Measurements from ENCODE around the gene RB1.

RB1 gene

GRCh38 chr13:48496271-48497161, 193.0 kb downstream of the RB1 start:
- no peak for DNase-seq (ENCODE audit: low spot score)

DNA sequence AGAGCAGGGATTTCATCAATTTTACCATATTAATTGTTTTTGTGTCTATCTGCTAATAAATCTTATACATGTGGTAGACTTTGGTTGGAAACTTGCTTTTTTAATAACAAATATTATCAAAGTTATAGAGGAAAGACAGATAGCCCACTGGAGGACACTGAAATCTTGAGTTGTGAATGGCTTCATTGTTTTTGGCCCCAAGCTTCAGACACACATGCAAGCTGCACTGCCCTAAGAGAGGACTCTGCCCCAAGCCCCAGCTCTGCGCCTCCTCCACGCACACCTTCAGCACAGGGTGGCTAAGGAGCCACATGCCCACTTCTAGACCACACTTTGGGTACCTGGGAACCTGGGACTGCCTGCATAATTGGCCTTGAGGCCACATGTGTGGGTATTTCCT, 194.1 kb downstream of the RB1 start:
- DNase-seq (ENCODE audit: low spot score) = no peak

- DNase-seq (ENCODE audit: low spot score) = no peak
Observed at GRCh38 chr13:48500652-48501197, 197.2 kb downstream of the RB1 start.

DNA sequence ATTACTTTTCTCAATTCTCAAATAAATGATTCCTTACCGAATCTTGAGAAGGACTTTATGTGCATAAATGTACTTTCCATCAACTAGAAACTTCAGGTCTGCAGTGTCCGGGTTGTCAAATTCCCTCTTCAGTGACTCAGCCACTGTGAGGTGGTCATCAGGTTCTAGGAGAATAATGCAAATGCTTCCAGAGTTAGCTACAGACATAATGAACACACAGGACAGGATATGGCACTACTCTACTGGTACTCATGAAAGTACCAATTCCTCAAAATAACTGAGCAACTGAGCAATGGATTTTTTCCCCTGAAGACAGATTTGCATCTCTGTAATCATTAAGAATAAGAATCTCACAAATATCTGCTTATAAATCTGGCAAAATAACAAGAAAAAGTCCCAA, 198.2 kb downstream of the RB1 start:
- DNase-seq (ENCODE audit: low spot score) = no peak

- no peak for DNase-seq (ENCODE audit: low spot score)
Observed at GRCh38 chr13:48502601-48503319, 199.2 kb downstream of the RB1 start.

GRCh38 chr13:48504606-48505005, 201.1 kb downstream of the RB1 start:
- DNase-seq (ENCODE audit: low spot score) = no peak

- peak; percentile 40 for DNase-seq (ENCODE audit: low spot score)
Observed at GRCh38 chr13:48505012-48505411, 201.5 kb downstream of the RB1 start.

DNA sequence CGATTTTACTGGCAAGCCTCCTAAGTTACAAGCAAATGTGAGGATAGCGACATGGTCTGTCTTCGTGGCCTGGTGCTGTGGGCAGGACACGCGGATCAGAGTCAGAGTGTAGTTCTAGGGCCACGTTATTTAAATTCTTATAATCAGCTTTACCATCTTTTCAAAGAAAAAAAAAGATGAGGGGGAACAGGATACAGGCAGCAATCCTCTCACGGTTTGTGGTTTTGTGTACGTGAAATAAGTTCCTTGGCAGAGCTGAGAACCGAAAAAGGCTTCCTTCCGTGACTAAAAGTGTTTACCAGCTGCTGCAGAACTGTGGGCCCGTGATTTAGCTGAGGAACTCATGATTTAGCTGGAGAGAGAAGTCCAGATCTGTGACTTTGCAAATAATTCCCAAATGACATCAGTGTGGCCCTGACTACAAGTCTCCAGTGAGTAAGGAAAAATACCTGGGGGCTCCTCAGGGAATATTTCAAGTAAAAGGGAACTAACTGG, 202.1 kb downstream of the RB1 start:
- DNase-seq (ENCODE audit: low spot score) = peak; percentile 87

- DNase-seq (ENCODE audit: low spot score) = no peak
Observed at GRCh38 chr13:48506092-48506701, 202.6 kb downstream of the RB1 start.

- DNase-seq (ENCODE audit: low spot score) = no peak
Observed at GRCh38 chr13:48507021-48507420, 203.5 kb downstream of the RB1 start.

- DNase-seq (ENCODE audit: low spot score) = no peak
Observed at GRCh38 chr13:48508011-48508410, 204.5 kb downstream of the RB1 start.

DNA sequence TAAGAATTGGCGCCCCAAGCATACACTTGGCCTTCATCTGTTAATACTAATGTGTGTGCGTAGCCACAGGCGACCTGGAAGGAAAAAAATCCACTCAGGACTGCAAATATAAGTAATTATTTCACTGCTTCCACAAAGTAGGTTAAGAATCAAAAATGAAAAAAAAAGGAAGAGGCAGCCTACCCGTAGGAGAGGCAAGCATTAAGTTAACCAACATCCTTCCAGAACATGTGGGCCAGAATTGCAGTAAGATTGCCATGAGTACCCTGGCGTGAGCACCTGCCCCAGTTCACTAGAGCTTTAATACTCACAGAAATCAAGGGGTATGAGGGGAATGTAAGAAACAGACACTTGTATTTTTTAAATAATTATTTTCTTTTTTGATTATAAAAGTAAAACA, 207.1 kb downstream of the RB1 start:
- no peak for DNase-seq (ENCODE audit: low spot score)

DNA sequence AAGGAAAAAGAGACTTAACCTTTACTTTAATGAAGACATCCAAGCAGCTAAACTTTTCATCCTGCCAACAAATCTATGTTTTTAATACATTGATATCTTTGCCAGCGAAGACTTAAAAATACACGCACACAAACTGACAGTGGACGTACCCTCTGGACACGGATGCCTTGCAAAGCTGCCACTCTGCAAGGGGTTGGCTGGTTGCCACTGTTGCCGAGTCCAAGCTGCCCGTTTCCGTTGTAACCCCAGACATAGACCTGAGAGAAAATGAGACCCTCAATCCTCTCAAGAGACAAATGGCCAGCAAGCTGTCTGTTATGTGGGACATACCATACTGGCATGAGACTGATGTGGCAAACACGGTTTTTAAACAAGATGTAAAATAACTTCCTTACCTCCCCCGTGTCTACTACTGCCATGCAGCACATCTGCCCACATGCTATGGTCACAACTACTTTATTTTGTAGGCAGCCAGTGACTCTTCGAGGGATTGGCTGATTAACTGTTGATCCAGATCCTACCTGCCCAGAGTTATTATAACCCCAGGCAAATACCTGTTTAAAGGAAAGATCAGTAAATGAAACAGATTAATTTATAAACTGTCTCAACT, 208.2 kb downstream of the RB1 start:
- DNase-seq (ENCODE audit: low spot score) = no peak

GRCh38 chr13:48514793-48515192, 211.2 kb downstream of the RB1 start:
- no peak for DNase-seq (ENCODE audit: low spot score)

DNA sequence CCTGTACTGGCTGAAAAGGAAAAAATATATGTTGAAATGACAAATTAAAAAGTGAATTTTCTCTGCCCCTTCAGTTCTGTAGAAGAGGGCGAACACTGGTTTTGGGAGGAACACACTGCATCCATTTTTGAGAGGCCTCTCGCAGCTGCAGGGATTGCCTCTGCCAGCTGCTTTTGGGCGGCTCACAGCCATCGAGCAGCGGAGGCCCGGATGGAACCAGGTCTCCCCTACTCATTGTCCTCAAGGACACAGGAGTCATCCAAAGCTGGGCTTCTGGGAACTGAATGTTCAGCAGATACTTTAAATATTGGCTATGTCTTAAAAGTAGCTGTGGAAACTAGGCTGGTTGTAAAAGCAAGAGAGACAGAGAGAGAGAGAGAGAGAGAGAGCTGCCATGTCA, 212.2 kb downstream of the RB1 start:
- no peak for DNase-seq (ENCODE audit: low spot score)

GRCh38 chr13:48518083-48518482, 214.5 kb downstream of the RB1 start:
- DNase-seq (ENCODE audit: low spot score) = no peak

GRCh38 chr13:48526286-48526685, 222.7 kb downstream of the RB1 start:
- DNase-seq (ENCODE audit: low spot score) = peak; percentile 21

DNA sequence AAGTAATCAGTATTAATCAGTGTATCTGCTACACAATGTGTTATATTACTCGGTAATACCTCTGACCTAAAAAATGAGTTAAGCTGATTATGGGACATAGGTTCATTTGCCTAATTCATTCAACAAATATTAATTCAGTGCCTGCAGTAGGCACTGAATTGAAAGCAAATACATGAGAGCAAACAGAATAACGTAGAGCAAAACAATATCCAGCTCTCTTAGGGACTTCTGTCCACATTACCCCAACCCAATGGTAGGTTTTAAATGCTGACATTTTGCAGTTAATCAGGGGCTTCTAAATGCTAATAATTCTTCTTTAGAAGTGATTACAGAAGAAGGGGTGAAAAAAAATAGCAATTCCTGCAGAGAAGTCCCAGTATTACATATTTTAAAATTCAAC, 224.4 kb downstream of the RB1 start:
- no peak for DNase-seq (ENCODE audit: low spot score)

DNA sequence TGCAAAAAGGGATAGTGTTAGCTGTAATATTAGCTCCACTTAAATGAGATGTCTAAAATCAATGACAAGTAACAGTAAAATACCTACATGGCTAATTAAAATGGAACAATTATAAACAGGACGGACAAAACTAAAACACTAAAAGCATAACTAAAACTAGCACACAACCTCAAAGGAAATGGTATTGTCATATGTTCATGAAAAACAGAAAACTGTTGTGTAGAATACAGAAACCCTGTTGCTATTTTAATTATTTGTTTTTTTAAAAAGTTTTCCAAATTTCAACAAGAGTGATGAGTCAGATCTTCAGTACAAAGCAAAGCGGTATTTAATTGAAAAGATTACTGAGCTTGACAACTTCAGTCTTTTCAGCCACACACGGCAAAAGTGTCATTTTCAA, 225.2 kb downstream of the RB1 start:
- DNase-seq (ENCODE audit: low spot score) = no peak

DNA sequence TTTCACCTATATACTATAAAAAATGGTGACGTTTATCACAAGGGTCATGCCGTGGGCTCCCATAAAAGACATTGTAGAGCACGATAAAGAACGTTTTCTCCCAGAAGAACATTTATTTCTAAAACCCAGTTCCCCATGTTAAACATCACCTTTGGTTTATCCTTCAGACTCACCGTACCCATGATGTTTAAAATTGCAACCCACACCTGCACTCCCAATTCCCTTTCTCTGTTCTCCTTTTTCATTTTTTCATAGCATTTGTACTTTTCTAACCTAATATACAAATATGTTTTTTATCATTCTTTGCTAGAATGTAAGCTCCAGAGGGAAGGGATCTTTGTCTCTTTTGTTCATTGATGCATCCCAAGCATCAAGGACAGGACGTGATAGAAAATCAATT, 227.3 kb downstream of the RB1 start:
- no peak for DNase-seq (ENCODE audit: low spot score)
